Muscle of leg (tissue), 11 donors: Measurements from ENCODE around the gene EPS8L2. TPM values are rescaled to one million over a fixed set of nuclear protein-coding genes. Genes with fewer than 3 reads are reported as not detected.

Experiments
- DNase-seq: peaks from one replicate; pipeline ENCODE4 v3.0.0; 2013
- H3K27ac ChIP-seq: one replicate; pipeline ENCODE4 v1.5.1; 2013; ENCODE audit warnings: mild to moderate bottlenecking, low read length, control low read depth
- H3K27me3 ChIP-seq: one replicate; pipeline ENCODE4 v1.6.1; 2013; ENCODE audit warnings: low read length; ENCODE audit not compliant: control insufficient read depth, insufficient read depth
- H3K36me3 ChIP-seq: one replicate; pipeline ENCODE4 v1.6.1; 2013; ENCODE audit warnings: low read length; ENCODE audit not compliant: control insufficient read depth, insufficient read depth
- H3K4me1 ChIP-seq: one replicate; pipeline ENCODE4 v1.6.1; 2013; ENCODE audit warnings: low read length; ENCODE audit not compliant: control insufficient read depth, insufficient read depth
- H3K4me3 ChIP-seq: one replicate; pipeline ENCODE4 v1.5.1; 2013; ENCODE audit warnings: low read length, control low read depth
- H3K9me3 ChIP-seq: replicated peaks from 2 replicates; pipeline ENCODE4 v1.6.1; 2013; ENCODE audit warnings: low read depth, low read length; ENCODE audit not compliant: control insufficient read depth
- WGBS: methylation state at CpG from one replicate; pipeline ENCODE4 v1.1.5; 2013; ENCODE audit warnings: missing lambda C conversion rate; ENCODE audit not compliant: insufficient coverage; 5-methylcytosine and 5-hydroxymethylcytosine counted together
- polyA plus RNA-seq, 8 donors: library from polyadenylated mRNA; unstranded; fragments of 120-200 nt; gene quantifications; one replicate each; pipeline versions ENCODE4 v1.2.1 to v1.2.3, GENCODE V29; 2013; ENCODE audit warnings: inconsistent platforms in 1 of 8, low replicate concordance in 1 of 8; ENCODE audit not compliant: insufficient read length in 8 of 8, insufficient read depth in 1 of 8
- total RNA-seq: library from RNA; stranded (reverse); fragments of 120-200 nt; gene quantifications from one replicate; pipeline ENCODE4 v1.2.4, GENCODE V29; 2013

The EPS8L2 gene
- total and polyA plus RNA-seq, 9 donors, result 1.5 to 14.1 (median 2.0) TPM

DNA sequence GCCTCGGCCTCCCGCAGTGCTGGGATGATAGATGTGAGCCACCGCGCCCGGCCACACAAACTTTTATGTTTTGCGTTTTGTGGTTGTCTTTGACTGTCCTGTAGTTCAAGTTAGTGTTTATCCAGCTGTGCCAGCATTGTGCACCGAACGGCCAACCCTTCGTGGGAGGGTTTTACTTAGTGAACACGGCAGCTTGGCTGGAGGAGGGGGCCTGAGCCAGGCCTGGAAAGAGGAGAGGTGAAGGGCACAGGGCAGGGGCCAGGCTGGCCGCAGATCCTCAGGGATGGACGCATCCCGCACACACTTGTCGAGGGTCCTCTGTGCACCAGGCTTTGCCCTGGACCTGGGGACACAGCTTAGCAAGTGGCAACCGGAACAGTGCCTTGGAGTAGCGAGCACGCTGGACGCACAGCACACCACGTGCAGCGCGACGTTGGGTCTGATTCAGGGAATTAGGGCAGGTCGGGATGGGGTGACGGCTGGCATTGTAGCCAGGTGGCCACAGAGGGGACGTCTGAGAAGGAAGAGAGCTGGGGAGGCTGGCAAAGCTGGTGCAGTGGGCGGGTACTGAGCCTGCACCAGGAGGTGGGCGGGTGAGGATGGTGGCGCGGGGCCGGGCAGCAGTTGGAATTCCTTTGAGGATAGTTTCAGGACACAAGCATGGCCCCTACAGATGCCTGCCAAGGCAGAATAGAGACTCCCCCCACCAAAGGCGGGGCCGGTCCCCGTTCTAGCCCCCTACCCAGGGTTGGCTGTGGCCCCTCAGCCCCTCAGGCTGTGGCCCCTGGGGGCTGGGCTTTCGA lies 13.4 kb downstream of the EPS8L2 start:
- peaks cover 3% of the 10 kb centered on the region for H3K9me3 ChIP-seq

DNA sequence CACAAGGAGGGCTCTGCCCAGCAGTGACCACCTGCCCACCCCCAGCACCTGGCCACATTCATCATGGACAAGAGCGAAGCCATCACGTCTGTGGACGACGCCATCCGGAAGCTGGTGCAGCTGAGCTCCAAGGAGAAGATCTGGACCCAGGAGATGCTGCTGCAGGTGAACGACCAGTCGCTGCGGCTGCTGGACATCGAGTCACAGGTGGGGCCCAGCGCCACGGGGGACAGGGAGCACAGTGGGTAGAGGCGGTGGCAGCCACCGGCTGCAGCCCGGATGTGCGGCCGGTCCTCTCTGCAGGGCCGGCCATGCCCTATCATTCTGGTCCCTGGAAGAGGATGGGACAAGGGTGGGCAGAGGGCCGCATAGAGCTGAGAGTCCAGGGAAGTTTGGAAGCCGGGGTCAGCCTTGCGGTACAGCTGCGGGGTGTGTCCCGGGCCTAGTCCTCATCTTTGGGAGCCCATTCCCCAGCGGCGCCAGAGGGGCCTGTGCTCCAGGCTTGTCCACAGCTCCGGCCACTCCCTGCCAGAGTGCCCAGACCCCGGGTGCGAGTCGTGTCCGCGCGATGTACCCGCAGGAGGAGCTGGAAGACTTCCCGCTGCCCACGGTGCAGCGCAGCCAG lies 14.1 kb downstream of the EPS8L2 start:
- Histone ChIP-seq H3K36me3 (no peaks in the 10 kb centered on the region), H3K4me3 (no peak overlapping the region), H3K27me3 (peaks cover 60% of the 10 kb centered on the region), H3K9me3 (peaks cover 3% of the 10 kb centered on the region), H3K27ac (no peak overlapping the region), H3K4me1 (peaks cover 16% of the 10 kb centered on the region)
- 53% methylated on average over 35 of the region's 35 CpGs for WGBS
- no peak for DNase-seq

More for the DNA sequence above, 13.4 kb downstream of the EPS8L2 start:
- H3K4me1 ChIP-seq, result peaks cover 12% of the 10 kb centered on the region
- no peaks in the 10 kb centered on the region for H3K36me3 ChIP-seq
- 77% methylated on average over 29 of the region's 34 CpGs for WGBS
- peaks cover 55% of the 10 kb centered on the region for H3K27me3 ChIP-seq
- no peak overlapping the region for H3K4me3 ChIP-seq
- no peak overlapping the region for H3K27ac ChIP-seq
- DNase-seq, result no peak

DNA sequence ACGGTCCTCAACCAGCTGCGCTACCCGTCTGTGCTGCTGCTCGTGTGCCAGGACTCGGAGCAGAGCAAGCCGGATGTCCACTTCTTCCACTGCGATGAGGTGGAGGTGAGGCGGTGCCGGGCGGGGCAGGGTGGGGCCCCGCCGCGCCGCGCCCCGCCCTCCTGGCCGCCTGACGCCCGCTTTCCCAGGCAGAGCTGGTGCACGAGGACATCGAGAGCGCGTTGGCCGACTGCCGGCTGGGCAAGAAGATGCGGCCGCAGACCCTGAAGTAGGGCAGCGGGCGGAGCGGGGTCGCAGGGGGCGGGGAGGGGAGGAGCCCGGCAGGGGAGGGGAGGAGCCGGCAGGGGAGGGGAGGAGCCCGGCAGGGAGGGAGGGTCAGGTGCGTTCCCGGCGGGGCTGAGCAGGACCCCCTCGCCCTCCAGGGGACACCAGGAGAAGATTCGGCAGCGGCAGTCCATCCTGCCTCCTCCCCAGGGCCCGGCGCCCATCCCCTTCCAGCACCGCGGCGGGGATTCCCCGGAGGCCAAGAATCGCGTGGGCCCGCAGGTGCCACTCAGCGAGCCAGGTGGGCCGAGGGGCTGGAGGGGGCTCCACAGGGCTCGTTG lies 14.7 kb downstream of the EPS8L2 start:
- H3K9me3 ChIP-seq, result no peaks in the 10 kb centered on the region
- 3% methylated on average over 44 of the region's 53 CpGs for WGBS
- DNase-seq, result no peak
- no peak overlapping the region for H3K27ac ChIP-seq
- H3K27me3 ChIP-seq, result peaks cover 66% of the 10 kb centered on the region
- peaks cover 17% of the 10 kb centered on the region for H3K4me1 ChIP-seq
- no peak overlapping the region for H3K4me3 ChIP-seq
- H3K36me3 ChIP-seq, result no peaks in the 10 kb centered on the region

DNA sequence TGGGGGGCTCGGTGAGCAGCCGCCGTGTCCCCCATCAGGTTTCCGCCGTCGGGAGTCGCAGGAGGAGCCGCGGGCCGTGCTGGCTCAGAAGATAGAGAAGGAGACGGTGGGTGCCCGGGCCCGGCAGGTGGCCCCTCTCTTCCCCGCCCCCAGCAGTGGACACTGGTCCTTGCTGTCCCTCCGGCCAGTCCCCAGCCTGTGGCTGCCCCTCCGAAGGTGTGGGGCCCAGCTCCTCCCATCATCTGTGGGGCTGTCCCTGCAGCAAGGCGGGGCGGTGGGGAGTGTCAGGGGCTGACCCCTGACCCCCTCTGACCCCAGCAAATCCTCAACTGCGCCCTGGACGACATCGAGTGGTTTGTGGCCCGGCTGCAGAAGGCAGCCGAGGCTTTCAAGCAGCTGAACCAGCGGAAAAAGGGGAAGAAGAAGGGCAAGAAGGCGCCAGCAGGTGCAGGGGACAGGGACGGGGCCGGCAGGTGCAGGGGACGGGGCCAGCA lies 15.3 kb downstream of the EPS8L2 start:
- H3K27me3 ChIP-seq, result peaks cover 72% of the 10 kb centered on the region
- WGBS, result 15% methylated on average over 26 of the region's 28 CpGs
- no peaks in the 10 kb centered on the region for H3K36me3 ChIP-seq
- no peak for DNase-seq
- H3K4me1 ChIP-seq, result peaks cover 22% of the 10 kb centered on the region
- H3K9me3 ChIP-seq, result no peaks in the 10 kb centered on the region
- no peak overlapping the region for H3K4me3 ChIP-seq
- H3K27ac ChIP-seq, result no peak overlapping the region

DNA sequence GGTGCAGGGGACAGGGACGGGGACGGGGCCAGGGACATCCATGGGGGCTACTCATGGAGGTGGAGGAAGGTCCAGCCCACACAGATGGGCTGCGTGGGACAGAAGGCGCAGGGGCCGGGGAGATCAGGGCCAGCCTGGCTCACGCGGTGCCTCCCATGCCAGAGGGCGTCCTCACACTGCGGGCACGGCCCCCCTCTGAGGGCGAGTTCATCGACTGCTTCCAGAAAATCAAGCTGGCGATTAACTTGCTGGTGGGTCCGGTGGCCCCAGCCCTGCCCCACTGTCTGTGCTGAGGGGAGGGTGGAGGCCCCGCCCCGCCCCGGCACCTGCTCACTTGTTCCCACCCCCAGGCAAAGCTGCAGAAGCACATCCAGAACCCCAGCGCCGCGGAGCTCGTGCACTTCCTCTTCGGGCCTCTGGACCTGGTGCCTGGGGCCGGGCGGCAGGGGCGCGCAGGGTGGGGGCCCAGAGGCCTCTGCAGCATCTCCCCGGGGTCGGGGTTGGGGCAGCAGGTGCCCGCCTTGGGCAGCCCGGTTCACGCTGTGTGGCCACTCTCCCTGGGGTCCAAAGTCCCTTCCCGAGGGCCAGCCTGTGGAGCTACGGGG lies 15.8 kb downstream of the EPS8L2 start:
- H3K27ac ChIP-seq, result no peak overlapping the region
- peaks cover 28% of the 10 kb centered on the region for H3K4me1 ChIP-seq
- DNase-seq, result no peak
- H3K4me3 ChIP-seq, result no peak overlapping the region
- peaks cover 77% of the 10 kb centered on the region for H3K27me3 ChIP-seq
- no peaks in the 10 kb centered on the region for H3K36me3 ChIP-seq
- 14% methylated on average over 31 of the region's 33 CpGs for whole genome bisulfite sequencing
- no peaks in the 10 kb centered on the region for H3K9me3 ChIP-seq

DNA sequence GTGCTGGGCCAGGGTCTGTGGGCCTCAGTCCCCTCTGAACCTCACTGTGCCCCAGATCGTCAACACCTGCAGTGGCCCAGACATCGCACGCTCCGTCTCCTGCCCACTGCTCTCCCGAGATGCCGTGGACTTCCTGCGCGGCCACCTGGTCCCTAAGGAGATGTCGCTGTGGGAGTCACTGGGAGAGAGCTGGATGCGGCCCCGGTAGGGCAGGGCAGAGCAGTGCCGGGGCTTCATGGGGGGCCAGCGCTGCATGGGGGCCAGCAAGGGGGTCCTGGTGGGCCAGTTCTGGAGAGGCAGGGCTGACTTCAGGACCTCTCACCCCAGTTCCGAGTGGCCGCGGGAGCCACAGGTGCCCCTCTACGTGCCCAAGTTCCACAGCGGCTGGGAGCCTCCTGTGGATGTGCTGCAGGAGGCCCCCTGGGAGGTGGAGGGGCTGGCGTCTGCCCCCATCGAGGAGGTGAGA lies 16.3 kb downstream of the EPS8L2 start:
- 61% methylated on average over 13 of the region's 20 CpGs for WGBS
- no peak for DNase-seq
- Histone ChIP-seq H3K9me3 (no peaks in the 10 kb centered on the region), H3K4me3 (no peak overlapping the region), H3K27me3 (peaks cover 82% of the 10 kb centered on the region), H3K4me1 (peaks cover 33% of the 10 kb centered on the region), H3K36me3 (no peaks in the 10 kb centered on the region), H3K27ac (no peak overlapping the region)

DNA sequence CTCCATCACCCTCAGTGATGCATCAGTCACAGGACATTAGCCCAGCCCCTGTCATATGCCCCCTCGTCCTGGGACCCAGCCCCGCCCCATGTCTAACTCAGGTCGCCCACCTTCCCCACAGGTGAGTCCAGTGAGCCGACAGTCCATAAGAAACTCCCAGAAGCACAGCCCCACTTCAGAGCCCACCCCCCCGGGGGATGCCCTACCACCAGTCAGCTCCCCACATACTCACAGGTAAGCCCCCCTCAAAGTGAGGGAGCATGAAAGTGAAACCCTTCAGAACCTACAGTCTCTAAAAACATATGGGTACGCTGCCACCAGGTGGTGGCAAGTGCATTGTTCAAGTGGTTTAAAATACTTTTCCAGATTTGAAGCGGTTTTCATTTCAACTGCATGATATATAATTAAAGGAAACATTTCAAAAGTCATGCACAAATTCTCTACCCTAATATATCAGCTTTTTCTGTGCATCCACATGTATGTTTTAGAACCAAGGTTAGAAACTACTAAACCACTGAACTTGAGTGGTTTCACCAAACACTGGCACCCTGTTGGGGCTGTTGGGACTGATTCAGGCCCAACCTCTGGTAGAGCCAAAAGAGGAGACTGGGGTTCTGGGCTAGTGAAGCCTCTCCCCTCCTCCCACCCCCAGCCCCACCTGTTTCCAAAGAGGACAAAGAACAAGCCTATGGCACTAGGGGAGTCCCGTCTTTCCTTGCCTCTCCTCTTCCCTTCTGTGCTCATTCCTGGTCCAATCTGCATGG lies 17.3 kb downstream of the EPS8L2 start:
- no peaks in the 10 kb centered on the region for H3K36me3 ChIP-seq
- H3K27me3 ChIP-seq, result peaks cover 89% of the 10 kb centered on the region
- H3K4me3 ChIP-seq, result no peak overlapping the region
- peaks cover 41% of the 10 kb centered on the region for H3K4me1 ChIP-seq
- H3K27ac ChIP-seq, result no peak overlapping the region
- DNase-seq, result peak; percentile 63
- 36% methylated on average over 3 of the region's 8 CpGs for WGBS
- H3K9me3 ChIP-seq, result no peaks in the 10 kb centered on the region

DNA sequence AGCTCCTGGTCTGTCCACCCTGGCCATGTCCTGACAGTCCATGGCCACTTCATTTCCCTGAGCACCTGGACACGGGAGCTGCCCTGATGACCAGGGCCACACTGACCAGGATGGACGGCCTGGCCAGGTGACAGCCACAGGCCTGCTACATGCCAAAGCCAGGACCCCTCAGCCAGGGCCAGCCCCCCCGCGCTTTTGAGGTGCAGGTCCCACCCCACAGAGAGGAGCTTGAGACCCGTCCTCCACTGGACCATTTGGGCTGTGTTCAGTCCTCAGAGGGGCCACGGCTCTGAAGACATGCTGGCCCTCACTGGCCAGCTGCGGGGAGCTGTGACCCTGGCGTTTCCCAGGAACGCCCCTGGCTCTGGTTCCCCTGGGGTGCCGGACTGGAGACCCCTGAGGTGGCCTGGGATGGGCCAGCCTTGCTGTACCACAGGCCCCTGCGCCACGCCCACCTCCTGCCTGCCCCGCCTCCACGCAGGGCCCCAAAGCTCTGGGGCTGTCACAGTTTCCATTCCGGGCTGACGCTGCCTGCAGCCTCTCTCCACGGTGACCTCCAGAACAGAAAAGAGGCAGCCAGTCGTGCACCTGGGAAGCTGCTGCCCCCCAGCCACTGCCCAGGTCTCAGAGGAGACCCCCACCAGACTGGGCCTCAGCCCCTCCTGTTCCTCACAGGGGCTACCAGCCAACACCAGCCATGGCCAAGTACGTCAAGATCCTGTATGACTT lies 18.2 kb downstream of the EPS8L2 start:
- no peak for DNase-seq
- 51% methylated on average over 19 of the region's 19 CpGs for WGBS
- no peaks in the 10 kb centered on the region for H3K9me3 ChIP-seq
- peaks cover 90% of the 10 kb centered on the region for H3K27me3 ChIP-seq
- H3K4me3 ChIP-seq, result no peak overlapping the region
- no peak overlapping the region for H3K27ac ChIP-seq
- no peaks in the 10 kb centered on the region for H3K36me3 ChIP-seq
- peaks cover 41% of the 10 kb centered on the region for H3K4me1 ChIP-seq

DNA sequence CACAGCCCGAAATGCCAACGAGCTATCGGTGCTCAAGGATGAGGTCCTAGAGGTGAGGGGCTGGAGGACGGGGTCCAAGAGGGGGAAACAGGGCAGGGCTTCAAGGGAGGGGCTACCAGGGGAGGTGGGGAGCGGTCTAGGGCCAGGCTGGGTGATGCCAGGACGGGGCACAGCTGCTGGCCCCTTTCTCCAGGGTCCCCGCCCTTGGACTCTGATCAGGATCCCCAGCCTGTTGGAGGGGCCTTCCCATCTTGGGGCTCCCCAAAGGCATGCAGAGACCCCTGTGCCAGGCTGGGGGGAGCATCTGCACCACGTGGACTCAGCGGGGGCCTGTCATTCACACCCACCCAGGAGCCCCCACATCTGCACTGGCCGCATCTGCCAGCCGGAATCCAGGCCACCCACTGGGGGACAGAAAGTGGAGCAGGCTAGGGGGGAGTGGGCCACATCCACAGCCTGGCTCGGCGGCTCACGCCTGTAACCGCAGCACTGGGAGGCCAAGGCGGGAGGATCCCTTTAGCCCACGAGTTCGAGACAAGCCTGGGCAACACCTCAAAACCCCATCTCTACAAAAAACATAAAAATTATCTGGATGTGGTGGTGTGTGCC lies 18.9 kb downstream of the EPS8L2 start:
- no peak for DNase-seq
- 58% methylated on average over 8 of the region's 18 CpGs for WGBS
- Histone ChIP-seq H3K27me3 (peaks cover 90% of the 10 kb centered on the region), H3K4me3 (no peak overlapping the region), H3K9me3 (no peaks in the 10 kb centered on the region), H3K4me1 (peaks cover 41% of the 10 kb centered on the region), H3K36me3 (no peaks in the 10 kb centered on the region), H3K27ac (no peak overlapping the region)
